Esophagus muscularis mucosa (tissue), 4 donors: ENCODE results near the gene KIF14. TPM values are rescaled to one million over a fixed set of nuclear protein-coding genes. Genes with fewer than 3 reads are reported as not detected.

Source experiments
- DNase-seq: peaks from one replicate; pipeline ENCODE4 v3.0.0-alpha.2; 2017; ENCODE audit errors: extremely low spot score
- H3K27ac ChIP-seq, 4 donors: fragments of 200-600 bp; sonication (generic); replicated peaks in 1 of 4; 1 replicate in 3 of 4; 2 replicates in 1 of 4; pipeline ENCODE4 v1.5.1; 2016 to 2019; ENCODE audit warnings: mild to moderate bottlenecking in 1 of 4
- H3K27me3 ChIP-seq, 4 donors: fragments of 200-600 bp; sonication (generic); one replicate each; pipeline versions ENCODE4 v1.5.1 to v1.6.0; 2016 to 2019
- H3K36me3 ChIP-seq, 4 donors: fragments of 200-600 bp; sonication (generic); one replicate each; pipeline ENCODE4 v1.5.1; 2016 to 2019
- H3K4me1 ChIP-seq, 4 donors: fragments of 200-600 bp; sonication (generic); one replicate each; pipeline ENCODE4 v1.5.1; 2016 to 2019
- H3K4me3 ChIP-seq, 4 donors: fragments of 200-600 bp; sonication (generic); 1 replicate in 2 of 4; 2 replicates in 2 of 4; pipeline ENCODE4 v1.5.1; 2016 to 2019; ENCODE audit warnings: mild to moderate bottlenecking in 4 of 4, moderate library complexity in 1 of 4
- H3K9me3 ChIP-seq, 4 donors: fragments of 200-600 bp; sonication (generic); 1 replicate in 3 of 4; 2 replicates in 1 of 4; pipeline ENCODE4 v1.5.1; 2016 to 2019
- CTCF ChIP-seq, 3 experiments: fragments of 200-600 bp in 2 of 3; fragments of 450-650 bp in 1 of 3; sonication (generic) in 2 of 3; IDR thresholded peaks; one replicate each; pipeline ENCODE4 v1.5.1; 2017 to 2019; ENCODE audit warnings: antibody characterized with exemption in 3 of 3, mild to moderate bottlenecking in 2 of 3, moderate library complexity in 1 of 3
- EP300 ChIP-seq: sonication (generic); formaldehyde crosslinking; IDR thresholded peaks from one replicate; pipeline ENCODE4 v1.6.1; 2017; ENCODE audit warnings: antibody characterized with exemption
- POLR2A ChIP-seq: fragments of 450-650 bp; IDR thresholded peaks from one replicate; pipeline ENCODE4 v1.6.1; 2017; ENCODE audit warnings: antibody characterized with exemption, moderate library complexity, mild to moderate bottlenecking, low read depth
- POLR2AphosphoS5 ChIP-seq, 2 donors: sonication (generic); formaldehyde crosslinking; IDR thresholded peaks; one replicate each; pipeline ENCODE4 v1.6.1; 2017; ENCODE audit warnings: antibody characterized with exemption in 2 of 2
- WGBS: methylation state at CpG from one replicate; pipeline ENCODE4 v1.1.5; 2018; 5-methylcytosine and 5-hydroxymethylcytosine counted together
- intact Hi-C: fragments of 100-400 bp; cut with DNase I; formaldehyde crosslinking; loops from one replicate; pipeline ENCODE4 v1.15.1; 2023
- total RNA-seq, 4 donors: library from RNA; depleted of rRNA; stranded (reverse); fragments of >200 nt; gene quantifications; one replicate each; pipeline versions ENCODE4 v1.1.0 to v1.2.1, GENCODE V29; 2016

Gene KIF14
- total RNA-seq, 4 donors from 2014 or later = under 0.01 to 0.17 (median 0.17) TPM; not detected in 1

GRCh38 chr1:200547386-200547785, 73.2 kb downstream of the KIF14 start:
- Histone ChIP-seq H3K27ac (no peak overlapping the region), H3K36me3 (no peaks in the 10 kb centered on the region), H3K4me1 (no peaks in the 10 kb centered on the region), H3K4me3 (no peak overlapping the region), H3K9me3 (no peaks in the 10 kb centered on the region), H3K27me3 (no peaks in the 10 kb centered on the region)
- intact Hi-C loops = no loop called here
- DNase-seq = no peak
- WGBS = 72% methylated on average over 4 of the region's 4 CpGs
- TF ChIP-seq EP300 = no peak
- no peak for TF ChIP-seq POLR2AphosphoS5 (IDR thresholded peaks at IDR 0.05)

- Histone ChIP-seq H3K27me3 (no peaks in the 10 kb centered on the region), H3K4me3 (no peak overlapping the region), H3K4me1 (no peaks in the 10 kb centered on the region), H3K36me3 (no peaks in the 10 kb centered on the region), H3K9me3 (no peaks in the 10 kb centered on the region), H3K27ac (no peak overlapping the region)
- 84% methylated on average over 6 of the region's 6 CpGs for WGBS
- DNase-seq = no peak
- intact Hi-C loops = no loop called here
- TF ChIP-seq EP300 = no peak
- TF ChIP-seq POLR2AphosphoS5 (IDR thresholded peaks at IDR 0.05) = no peak
- TF ChIP-seq POLR2A = no peak
- no peak for TF ChIP-seq CTCF (IDR thresholded peaks at IDR 0.05)
Observed at GRCh38 chr1:200546577-200546976, 74.0 kb downstream of the KIF14 start.

- Histone ChIP-seq H3K4me1 (no peaks in the 10 kb centered on the region), H3K4me3 (no peak overlapping the region), H3K36me3 (no peaks in the 10 kb centered on the region), H3K27me3 (no peaks in the 10 kb centered on the region), H3K27ac (no peak overlapping the region), H3K9me3 (no peaks in the 10 kb centered on the region)
- WGBS = 80% methylated on average over 2 of the region's 2 CpGs
- TF ChIP-seq EP300 = no peak
- TF ChIP-seq POLR2AphosphoS5 (IDR thresholded peaks at IDR 0.05) = no peak
- no peak for TF ChIP-seq CTCF (IDR thresholded peaks at IDR 0.05)
- TF ChIP-seq POLR2A = no peak
- intact Hi-C loops = no loop called here
- no peak for DNase-seq
Observed at GRCh38 chr1:200542162-200542561, 78.4 kb downstream of the KIF14 start.

- 67% methylated on average over 1 of the region's 1 CpG for WGBS
Observed at GRCh38 chr1:200540281-200540680, 80.3 kb downstream of the KIF14 start.

GRCh38 chr1:200538179-200538578, 82.4 kb downstream of the KIF14 start:
- Histone ChIP-seq H3K27ac (no peak overlapping the region), H3K36me3 (no peaks in the 10 kb centered on the region), H3K4me3 (no peak overlapping the region), H3K9me3 (no peaks in the 10 kb centered on the region), H3K4me1 (no peaks in the 10 kb centered on the region), H3K27me3 (peaks cover 0 to 4% (median 0%) of the 10 kb centered on the region in 4 donors)
- TF ChIP-seq CTCF (IDR thresholded peaks at IDR 0.05) (no peak), POLR2A (no peak), POLR2AphosphoS5 (IDR thresholded peaks at IDR 0.05) (no peak), EP300 (no peak)
- 82% methylated on average over 1 of the region's 1 CpG for WGBS
- intact Hi-C loops = no loop called here
- no peak for DNase-seq

More at GRCh38 chr1:200540281-200540680, 80.3 kb downstream of the KIF14 start:
- intact Hi-C loops = no loop called here
- H3K4me1 ChIP-seq = no peaks in the 10 kb centered on the region
- H3K27ac ChIP-seq = no peak overlapping the region
- DNase-seq = no peak
- TF ChIP-seq EP300 (no peak), POLR2AphosphoS5 (IDR thresholded peaks at IDR 0.05) (no peak), POLR2A (no peak), CTCF (IDR thresholded peaks at IDR 0.05) (no peak)
- H3K36me3 ChIP-seq = no peaks in the 10 kb centered on the region
- no peak overlapping the region for H3K4me3 ChIP-seq
- no peaks in the 10 kb centered on the region for H3K9me3 ChIP-seq
- H3K27me3 ChIP-seq = peaks cover 0 to 4% (median 0%) of the 10 kb centered on the region in 4 donors
